ENCODE data around the gene MAN2A1.

Gene MAN2A1

DNA sequence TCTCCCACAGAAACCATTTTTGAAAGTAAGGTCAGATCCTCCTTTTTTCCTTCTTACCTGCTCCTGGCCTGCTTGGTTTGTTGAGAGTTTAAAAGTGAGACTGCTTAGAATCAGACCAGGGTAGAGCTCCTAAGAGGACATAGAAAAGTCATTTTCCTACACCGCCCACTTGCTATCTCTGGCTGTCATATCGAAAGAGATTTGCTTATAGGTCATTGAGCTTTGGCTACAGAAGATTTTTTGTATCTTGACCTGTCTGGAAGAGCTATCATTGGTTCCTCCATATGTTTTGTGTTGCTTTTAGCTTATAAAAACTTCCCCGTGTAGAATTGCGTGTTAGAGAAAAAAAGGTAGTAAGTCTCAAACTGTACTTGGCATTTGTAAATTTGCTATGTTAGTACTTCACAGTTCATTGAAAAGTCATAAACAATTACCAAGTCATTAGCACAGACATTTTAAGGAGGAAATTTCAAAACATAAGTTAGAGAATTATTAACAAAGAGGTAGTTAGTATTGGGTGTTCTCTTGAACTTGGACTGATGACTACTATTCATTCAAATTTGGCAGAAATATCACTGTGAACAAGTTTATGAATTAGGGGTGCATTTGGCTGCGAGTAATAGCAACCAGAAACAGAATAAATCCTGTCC, 96.6 kb downstream of the MAN2A1 start:
- TF ChIP-seq TAF1 (IDR thresholded peaks at IDR 0.05; ENCODE audit: low read depth, low read length) (no peak), SPI1 (IDR thresholded peaks at IDR 0.05; ENCODE audit: low read depth, low read length) (no peak)
- DNase-seq (ENCODE audit: insufficient read length, low spot score) = no peak
- FAIRE-seq = no peak

DNA sequence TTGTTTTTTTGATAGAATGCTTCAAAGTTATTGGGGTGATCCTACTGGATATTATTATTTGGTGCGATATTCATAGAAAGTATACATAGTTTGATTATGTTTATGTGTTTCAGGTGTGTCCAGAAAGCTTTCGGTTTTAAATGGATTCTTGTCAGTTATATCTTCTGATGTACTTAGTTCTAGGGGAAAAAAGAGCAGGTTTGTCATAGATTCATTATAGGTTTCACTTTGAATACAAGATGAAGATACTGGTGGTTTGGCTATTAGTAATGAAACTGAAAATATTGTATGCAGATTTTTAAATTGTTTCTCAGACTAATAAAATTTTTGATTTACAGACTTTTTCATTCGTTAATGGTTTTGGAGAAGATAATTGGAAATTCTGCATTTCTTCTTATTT, 98.9 kb downstream of the MAN2A1 start:
- TF ChIP-seq PAX5 (IDR thresholded peaks at IDR 0.05; ENCODE audit: insufficient read depth, low read length, severe bottlenecking) (no peak), TAF1 (IDR thresholded peaks at IDR 0.05; ENCODE audit: low read depth, low read length) (no peak), POU2F2 (IDR thresholded peaks at IDR 0.05; ENCODE audit: low read depth, low read length) (no peak), SPI1 (IDR thresholded peaks at IDR 0.05; ENCODE audit: low read depth, low read length) (no peak)
- FAIRE-seq (no peak), DNase-seq (ENCODE audit: insufficient read length, low spot score) (no peak)

GRCh38 chr5:109792613-109793012, 102.9 kb downstream of the MAN2A1 start:
- FAIRE-seq (no peak), DNase-seq (ENCODE audit: insufficient read length, low spot score) (no peak)
- TF ChIP-seq SPI1 (IDR thresholded peaks at IDR 0.05; ENCODE audit: low read depth, low read length) (no peak), POU2F2 (IDR thresholded peaks at IDR 0.05; ENCODE audit: low read depth, low read length) (no peak), PAX5 (IDR thresholded peaks at IDR 0.05; ENCODE audit: insufficient read depth, low read length, severe bottlenecking) (no peak), POLR2AphosphoS5 (IDR thresholded peaks at IDR 0.05; ENCODE audit: low read depth, low read length) (no peak), POLR2A (IDR thresholded peaks at IDR 0.05; ENCODE audit: low read depth, low read length) (no peak), TAF1 (IDR thresholded peaks at IDR 0.05; ENCODE audit: low read depth, low read length) (no peak)

DNA sequence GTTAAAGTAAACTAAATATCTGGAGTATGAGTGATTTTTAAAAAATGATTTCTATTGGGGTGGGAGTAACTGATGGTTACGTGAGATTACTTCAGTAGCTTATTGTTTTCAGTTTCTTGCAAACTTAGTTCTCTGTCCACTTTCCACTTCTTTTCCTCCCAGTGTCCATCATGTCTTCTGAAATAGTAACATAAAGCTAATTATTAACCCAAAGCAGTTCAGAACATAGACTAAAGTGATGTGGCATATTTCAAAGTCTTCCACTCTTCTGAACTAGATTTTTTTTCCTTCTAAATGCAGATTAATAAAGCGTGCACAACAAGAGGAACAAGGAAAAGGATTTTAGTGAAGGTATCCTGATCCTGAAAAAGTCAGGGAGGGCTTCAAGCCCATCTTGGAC, 114.1 kb downstream of the MAN2A1 start:
- no peak for TF ChIP-seq POLR2AphosphoS5 (IDR thresholded peaks at IDR 0.05; ENCODE audit: low read depth, low read length)
- no peak for TF ChIP-seq POU2F2 (IDR thresholded peaks at IDR 0.05; ENCODE audit: low read depth, low read length)
- TF ChIP-seq PAX5 (IDR thresholded peaks at IDR 0.05; ENCODE audit: insufficient read depth, low read length, severe bottlenecking) = no peak
- no peak for TF ChIP-seq SPI1 (IDR thresholded peaks at IDR 0.05; ENCODE audit: low read depth, low read length)
- no peak for TF ChIP-seq POLR2A (IDR thresholded peaks at IDR 0.05; ENCODE audit: low read depth, low read length)
- TF ChIP-seq TAF1 (IDR thresholded peaks at IDR 0.05; ENCODE audit: low read depth, low read length) = no peak
- FAIRE-seq = no peak
- DNase-seq (ENCODE audit: insufficient read length, low spot score) = no peak

DNA sequence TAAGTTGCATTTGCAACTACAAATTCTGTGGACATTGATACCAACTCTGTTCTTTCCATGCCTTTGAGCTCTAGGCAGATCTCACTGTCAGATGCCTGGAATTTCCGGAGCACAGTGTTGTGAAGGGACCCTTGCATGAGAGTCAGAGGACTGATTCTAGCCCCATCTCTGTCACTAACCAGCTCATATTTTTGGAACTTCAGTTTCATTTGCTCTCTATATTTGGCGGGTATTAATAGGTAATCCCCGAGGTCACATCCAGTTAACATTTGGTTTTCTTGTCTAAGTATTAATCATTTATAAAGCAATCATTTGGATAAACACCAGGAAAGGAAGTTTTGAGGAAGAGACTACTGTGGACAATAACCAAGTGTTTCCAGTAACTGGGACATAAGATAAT, 115.7 kb downstream of the MAN2A1 start:
- TF ChIP-seq TAF1 (IDR thresholded peaks at IDR 0.05; ENCODE audit: low read depth, low read length) (no peak), PAX5 (IDR thresholded peaks at IDR 0.05; ENCODE audit: insufficient read depth, low read length, severe bottlenecking) (no peak), POLR2AphosphoS5 (IDR thresholded peaks at IDR 0.05; ENCODE audit: low read depth, low read length) (no peak), SPI1 (IDR thresholded peaks at IDR 0.05; ENCODE audit: low read depth, low read length) (no peak), POU2F2 (IDR thresholded peaks at IDR 0.05; ENCODE audit: low read depth, low read length) (no peak), POLR2A (IDR thresholded peaks at IDR 0.05; ENCODE audit: low read depth, low read length) (no peak)
- DNase-seq (ENCODE audit: insufficient read length, low spot score) = no peak
- FAIRE-seq = no peak

- DNase-seq (ENCODE audit: insufficient read length, low spot score) (no peak), FAIRE-seq (no peak)
- TF ChIP-seq POLR2A (IDR thresholded peaks at IDR 0.05; ENCODE audit: low read depth, low read length) (no peak), POU2F2 (IDR thresholded peaks at IDR 0.05; ENCODE audit: low read depth, low read length) (no peak), SPI1 (IDR thresholded peaks at IDR 0.05; ENCODE audit: low read depth, low read length) (no peak), TAF1 (IDR thresholded peaks at IDR 0.05; ENCODE audit: low read depth, low read length) (no peak), PAX5 (IDR thresholded peaks at IDR 0.05; ENCODE audit: insufficient read depth, low read length, severe bottlenecking) (no peak), POLR2AphosphoS5 (IDR thresholded peaks at IDR 0.05; ENCODE audit: low read depth, low read length) (no peak)
Observed at GRCh38 chr5:109805883-109806282, 116.2 kb downstream of the MAN2A1 start.

- no peak for FAIRE-seq
- TF ChIP-seq PAX5 (IDR thresholded peaks at IDR 0.05; ENCODE audit: insufficient read depth, low read length, severe bottlenecking) (no peak), POLR2AphosphoS5 (IDR thresholded peaks at IDR 0.05; ENCODE audit: low read depth, low read length) (no peak), POLR2A (IDR thresholded peaks at IDR 0.05; ENCODE audit: low read depth, low read length) (no peak), SPI1 (IDR thresholded peaks at IDR 0.05; ENCODE audit: low read depth, low read length) (no peak), TAF1 (IDR thresholded peaks at IDR 0.05; ENCODE audit: low read depth, low read length) (no peak), POU2F2 (IDR thresholded peaks at IDR 0.05; ENCODE audit: low read depth, low read length) (no peak)
- DNase-seq (ENCODE audit: insufficient read length, low spot score) = no peak
Observed at GRCh38 chr5:109812698-109813097, 123.0 kb downstream of the MAN2A1 start.

- DNase-seq (ENCODE audit: insufficient read length, low spot score) = no peak
- no peak for TF ChIP-seq POU2F2 (IDR thresholded peaks at IDR 0.05; ENCODE audit: low read depth, low read length)
- no peak for TF ChIP-seq PAX5 (IDR thresholded peaks at IDR 0.05; ENCODE audit: insufficient read depth, low read length, severe bottlenecking)
- TF ChIP-seq POLR2A (IDR thresholded peaks at IDR 0.05; ENCODE audit: low read depth, low read length) = no peak
- TF ChIP-seq POLR2AphosphoS5 (IDR thresholded peaks at IDR 0.05; ENCODE audit: low read depth, low read length) = no peak
- FAIRE-seq = no peak
Observed at GRCh38 chr5:109816732-109817131, 127.0 kb downstream of the MAN2A1 start.

DNA sequence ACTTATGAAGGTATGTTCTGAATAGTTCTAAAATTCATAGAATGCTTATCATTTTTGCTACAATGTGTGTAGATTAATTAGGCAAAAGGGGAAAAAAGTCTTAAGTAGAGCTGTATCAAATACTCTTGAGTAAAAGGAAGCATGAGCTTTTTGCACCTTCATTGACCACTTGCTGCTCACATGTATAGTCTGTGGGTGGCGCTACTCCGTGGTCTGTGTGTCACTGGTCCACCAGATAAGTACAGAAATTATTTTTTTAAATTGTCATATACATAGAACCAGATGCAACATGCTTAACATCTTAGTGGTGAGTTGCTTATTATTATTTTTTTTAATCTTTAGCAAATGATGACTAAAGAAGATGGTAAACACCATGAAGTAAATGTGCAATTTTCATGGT, 130.2 kb downstream of the MAN2A1 start:
- FAIRE-seq = no peak
- TF ChIP-seq TAF1 (IDR thresholded peaks at IDR 0.05; ENCODE audit: low read depth, low read length) (no peak), PAX5 (IDR thresholded peaks at IDR 0.05; ENCODE audit: insufficient read depth, low read length, severe bottlenecking) (no peak)
- no peak for DNase-seq (ENCODE audit: insufficient read length, low spot score)

DNA sequence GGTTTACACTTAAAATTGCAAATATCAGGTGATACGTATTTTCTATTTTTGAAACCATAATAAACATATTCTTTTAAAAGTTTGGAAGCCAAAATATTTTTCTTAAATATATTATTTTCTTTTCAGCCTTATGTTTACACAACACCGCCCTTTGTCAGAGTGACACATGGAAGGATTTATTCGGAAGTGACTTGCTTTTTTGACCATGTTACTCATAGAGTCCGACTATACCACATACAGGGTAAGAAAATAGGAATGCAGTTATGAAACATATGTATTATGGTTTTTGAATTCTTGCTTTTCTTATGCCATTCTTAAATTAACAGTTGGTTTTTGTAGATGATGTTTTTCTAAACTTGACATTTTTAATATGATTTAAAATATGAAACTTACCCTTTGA, 133.9 kb downstream of the MAN2A1 start:
- TF ChIP-seq PAX5 (IDR thresholded peaks at IDR 0.05; ENCODE audit: insufficient read depth, low read length, severe bottlenecking) (no peak), POLR2AphosphoS5 (IDR thresholded peaks at IDR 0.05; ENCODE audit: low read depth, low read length) (no peak), SPI1 (IDR thresholded peaks at IDR 0.05; ENCODE audit: low read depth, low read length) (no peak), TAF1 (IDR thresholded peaks at IDR 0.05; ENCODE audit: low read depth, low read length) (no peak)
- FAIRE-seq (no peak), DNase-seq (ENCODE audit: insufficient read length, low spot score) (no peak)

All from GM12891 (cell line).